Nephron (organoid): Measurements from ENCODE around the gene ANKFN1.

Experiments
- H3K27ac Mint-ChIP-seq, 3 experiments: 2 replicates each; pipeline ENCODE4 v1.8.0; 2020; ENCODE audit warnings: mixed read lengths in 3 of 3, mild to moderate bottlenecking in 2 of 3, moderate library complexity in 1 of 3
- H3K27me3 Mint-ChIP-seq: 2 replicates; pipeline ENCODE4 v1.8.0; 2021; ENCODE audit warnings: low read depth, mild to moderate bottlenecking, moderate library complexity, mixed read lengths
- H3K36me3 Mint-ChIP-seq: 2 replicates; pipeline ENCODE4 v1.8.0; 2020; ENCODE audit warnings: low read depth, mixed read lengths
- H3K4me1 Mint-ChIP-seq: 2 replicates; pipeline ENCODE4 v1.8.0; 2020; ENCODE audit warnings: mixed read lengths
- H3K4me3 Mint-ChIP-seq, 3 experiments: 2 replicates each; pipeline ENCODE4 v1.8.0; 2020; ENCODE audit warnings: mild to moderate bottlenecking in 3 of 3, mixed read lengths in 3 of 3, moderate library complexity in 2 of 3
- H3K9me3 Mint-ChIP-seq: 2 replicates; pipeline ENCODE4 v1.8.0; 2020; ENCODE audit warnings: mixed read lengths
- CTCF ChIP-seq, 3 experiments: fragments of 200-600 bp; sonication (generic); IDR thresholded peaks; one replicate each; pipeline ENCODE4 v1.5.0; 2021; ENCODE audit warnings: antibody characterized with exemption in 3 of 3; ENCODE audit not compliant: unreplicated experiment in 3 of 3

The ANKFN1 gene

GRCh38 chr17:56359518-56359917 is 206.2 kb downstream of the ANKFN1 start:
- Mint-ChIP-seq H3K9me3 (no peaks in the 10 kb centered on the region), H3K4me1 (no peaks in the 10 kb centered on the region), H3K27ac (no peak overlapping the region), H3K36me3 (no peaks in the 10 kb centered on the region), H3K4me3 (no peak overlapping the region), H3K27me3 (no peaks in the 10 kb centered on the region)
- TF ChIP-seq CTCF (IDR thresholded peaks at IDR 0.05; ENCODE audit: unreplicated experiment in 3 of 3): no peak

GRCh38 chr17:56367366-56367765 is 214.1 kb downstream of the ANKFN1 start:
- Mint-ChIP-seq H3K36me3 (no peaks in the 10 kb centered on the region), H3K27me3 (peaks cover 10% of the 10 kb centered on the region), H3K4me3 (no peak overlapping the region), H3K4me1 (no peaks in the 10 kb centered on the region), H3K9me3 (no peaks in the 10 kb centered on the region), H3K27ac (peak overlapping the region; percentile 54 to 90 (median 83))
- no peak for TF ChIP-seq CTCF (IDR thresholded peaks at IDR 0.05; ENCODE audit: unreplicated experiment in 3 of 3)

GRCh38 chr17:56373981-56374833 is 220.9 kb downstream of the ANKFN1 start:
- no peak for TF ChIP-seq CTCF (IDR thresholded peaks at IDR 0.05; ENCODE audit: unreplicated experiment in 3 of 3)
- Mint-ChIP-seq H3K36me3 (no peaks in the 10 kb centered on the region), H3K4me3 (no peak overlapping the region), H3K27me3 (peaks cover 10% of the 10 kb centered on the region), H3K27ac (no peak overlapping the region), H3K4me1 (no peaks in the 10 kb centered on the region), H3K9me3 (peaks cover 2% of the 10 kb centered on the region)

- no peaks in the 10 kb centered on the region for H3K36me3 Mint-ChIP-seq
- H3K27me3 Mint-ChIP-seq: no peaks in the 10 kb centered on the region
Observed at GRCh38 chr17:56389356-56389755, 236.1 kb downstream of the ANKFN1 start.

GRCh38 chr17:56392321-56392720 is 239.0 kb downstream of the ANKFN1 start:
- Mint-ChIP-seq H3K9me3 (peaks cover 7% of the 10 kb centered on the region), H3K4me3 (no peak overlapping the region), H3K27ac (no peak overlapping the region), H3K27me3 (no peaks in the 10 kb centered on the region), H3K36me3 (no peaks in the 10 kb centered on the region), H3K4me1 (no peaks in the 10 kb centered on the region)
- TF ChIP-seq CTCF (IDR thresholded peaks at IDR 0.05; ENCODE audit: unreplicated experiment in 3 of 3): no peak

More at GRCh38 chr17:56389356-56389755, 236.1 kb downstream of the ANKFN1 start:
- Mint-ChIP-seq H3K4me3 (no peak overlapping the region), H3K4me1 (no peaks in the 10 kb centered on the region), H3K27ac (no peak overlapping the region), H3K9me3 (peaks cover 10% of the 10 kb centered on the region)
- TF ChIP-seq CTCF (IDR thresholded peaks at IDR 0.05; ENCODE audit: unreplicated experiment in 3 of 3): no peak

GRCh38 chr17:56393156-56393555 is 239.9 kb downstream of the ANKFN1 start:
- Mint-ChIP-seq H3K36me3 (no peaks in the 10 kb centered on the region), H3K9me3 (peaks cover 7% of the 10 kb centered on the region), H3K4me1 (no peaks in the 10 kb centered on the region), H3K27me3 (no peaks in the 10 kb centered on the region), H3K4me3 (no peak overlapping the region), H3K27ac (no peak overlapping the region)
- TF ChIP-seq CTCF (IDR thresholded peaks at IDR 0.05; ENCODE audit: unreplicated experiment in 3 of 3): no peak
